ENCODE data around the gene PACRG. TPM values are rescaled to one million over a fixed set of nuclear protein-coding genes. Genes with fewer than 3 reads are reported as not detected.

PACRG gene
- total and polyA plus RNA-seq, 2 of the 8 experiments (the other 6 are each of a cell fraction or from before 2014, with no cell fraction given): 0.44 to 0.54 TPM

GRCh38 chr6:163162874-163163213 lies 435.1 kb downstream of the PACRG start (continued):
- TF ChIP-seq CHD7 (IDR thresholded peaks at IDR 0.05; ENCODE audit: insufficient replicate concordance, low read length) (no peak), SUZ12 (IDR thresholded peaks at IDR 0.05; ENCODE audit: low read length) (no peak), NRF1 (IDR thresholded peaks at IDR 0.05; ENCODE audit: low read depth, low read length) (no peak), SP1 (IDR thresholded peaks at IDR 0.05; ENCODE audit: low read depth, low read length) (no peak), EP300 (IDR thresholded peaks at IDR 0.05; ENCODE audit: borderline replicate concordance in 1 of 2, low read depth in 2 of 2, low read length in 2 of 2) (no peak), BCL11A (IDR thresholded peaks at IDR 0.05; ENCODE audit: low read depth in 2 of 2, low read length in 2 of 2) (no peak), SIRT6 (IDR thresholded peaks at IDR 0.05; ENCODE audit: low read length) (no peak), CBX5 (IDR thresholded peaks at IDR 0.05; ENCODE audit: low read depth, low read length) (no peak), CHD1 (IDR thresholded peaks at IDR 0.05; ENCODE audit: low read depth, low read length) (no peak), PHF8 (conservative IDR thresholded peaks at IDR 0.05; ENCODE audit: low read depth, low read length) (no peak), CEBPB (IDR thresholded peaks at IDR 0.05; ENCODE audit: low read depth, low read length) (no peak), CBX8 (IDR thresholded peaks at IDR 0.05; ENCODE audit: borderline replicate concordance, low read depth, low read length) (no peak), RFX5 (IDR thresholded peaks at IDR 0.05; ENCODE audit: borderline replicate concordance, low read depth, low read length) (no peak)
